ENCODE data around the gene MUC4. TPM values are rescaled to one million over a fixed set of nuclear protein-coding genes. Genes with fewer than 3 reads are reported as not detected.

Gene MUC4
- polyA plus RNA-seq, 1 experiment = not detected

GRCh38 chr3:195835791-195836190 lies 24.1 kb upstream of the MUC4 start:
- DNase-seq (ENCODE audit: low read depth) = no peak
- ChIA-PET POLR2A (no interaction called here), CTCF (interaction anchor here (1.0 to 1.7 kb wide), 3 partner anchors 15 to 21 kb away, joined by 3 to 4 read pairs (median 3); no protein-coding TSS in a partner anchor)
- Histone ChIP-seq H3K36me3 (ENCODE audit: control insufficient read depth, insufficient read depth, low read length) (no peaks in the 10 kb centered on the region), H3K4me3 (ENCODE audit: low read depth, low read length) (no peak overlapping the region), H3K27me3 (ENCODE audit: control insufficient read depth, insufficient read depth, low read length) (peaks cover 9% of the 10 kb centered on the region)
- TF ChIP-seq CTCF (IDR thresholded peaks at IDR 0.05; ENCODE audit: insufficient read depth, low read depth, low read length) = no peak

DNA sequence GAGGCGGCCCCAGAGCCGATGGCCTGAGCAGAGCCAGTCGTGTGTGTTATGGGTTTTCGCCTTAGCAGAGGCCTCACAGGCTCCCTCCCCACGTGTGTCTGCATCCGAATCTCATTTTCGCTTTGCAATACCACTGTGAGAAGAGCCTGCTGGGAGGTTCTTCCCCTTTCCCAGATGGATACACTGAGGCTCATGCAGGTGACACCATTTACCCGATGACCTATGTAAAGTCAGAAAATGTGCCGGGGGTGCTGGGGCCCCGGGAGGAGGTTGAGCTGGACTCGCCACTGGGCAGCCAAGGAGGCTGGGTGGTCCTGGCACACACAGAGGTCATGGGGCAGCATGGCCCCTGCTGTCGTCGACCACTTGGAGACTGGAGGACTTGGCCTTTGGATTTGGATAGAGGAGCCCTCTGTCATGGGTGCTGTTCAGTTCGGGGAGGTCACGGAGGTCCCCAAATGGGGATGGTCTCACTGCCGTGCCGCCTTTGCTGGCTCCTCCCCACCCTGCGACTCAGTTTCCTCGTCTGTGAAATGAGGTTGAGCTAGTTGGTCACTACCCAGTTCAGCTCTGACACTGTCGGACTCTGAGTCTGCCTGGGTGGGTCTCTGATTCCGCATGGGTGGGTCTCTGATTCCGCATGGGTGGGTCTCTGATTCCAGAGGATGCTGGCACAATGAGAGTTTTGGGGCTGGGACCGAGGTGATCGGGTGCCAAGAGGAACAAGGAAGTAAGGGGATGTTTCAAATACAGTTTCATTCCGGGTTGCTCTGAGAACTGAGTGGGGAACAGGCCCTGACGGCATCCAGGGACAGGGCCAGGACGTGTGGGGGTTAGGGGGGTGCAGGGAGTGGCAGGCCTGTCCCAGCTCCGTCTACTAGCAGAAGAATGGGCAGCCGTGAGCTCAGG lies 23.2 kb upstream of the MUC4 start:
- ChIA-PET POLR2A (no interaction called here), CTCF (interaction anchor here (1.4 to 1.7 kb wide), 2 partner anchors 16 to 24 kb away, joined by 4 to 5 read pairs; no protein-coding TSS in a partner anchor)
- Histone ChIP-seq H3K36me3 (ENCODE audit: control insufficient read depth, insufficient read depth, low read length) (no peaks in the 10 kb centered on the region), H3K27me3 (ENCODE audit: control insufficient read depth, insufficient read depth, low read length) (peaks cover 9% of the 10 kb centered on the region), H3K4me3 (ENCODE audit: low read depth, low read length) (no peak overlapping the region)
- no peak for TF ChIP-seq CTCF (IDR thresholded peaks at IDR 0.05; ENCODE audit: insufficient read depth, low read depth, low read length)
- DNase-seq (ENCODE audit: low read depth) = no peak

GRCh38 chr3:195829897-195830254 lies 18.1 kb upstream of the MUC4 start:
- H3K4me3 ChIP-seq (ENCODE audit: low read depth, low read length) = no peak overlapping the region
- POLR2A ChIA-PET = no interaction called here
- peaks cover 3% of the 10 kb centered on the region; the same call in 1 of the 2 replicates for H3K27me3 ChIP-seq (ENCODE audit: control insufficient read depth, insufficient read depth, low read length)
- no peak for DNase-seq (ENCODE audit: low read depth)
- no peak for TF ChIP-seq CTCF (IDR thresholded peaks at IDR 0.05; ENCODE audit: insufficient read depth, low read depth, low read length)
- CTCF ChIA-PET = interaction anchor here (0.9 to 1.1 kb wide), 2 partner anchors 18 to 19 kb away, joined by 3 read pairs; partner anchors contain the start of gene MUC4
- H3K36me3 ChIP-seq (ENCODE audit: control insufficient read depth, insufficient read depth, low read length) = no peaks in the 10 kb centered on the region

GRCh38 chr3:195828762-195829161 lies 17.0 kb upstream of the MUC4 start:
- ChIA-PET POLR2A (no interaction called here), CTCF (interaction anchor here (0.6 to 2.4 kb wide), 4 partner anchors 14 to 21 kb away, joined by 3 to 12 read pairs (median 4); partner anchors contain the start of gene MUC4)
- DNase-seq (ENCODE audit: low read depth) = no peak
- TF ChIP-seq CTCF (IDR thresholded peaks at IDR 0.05; ENCODE audit: insufficient read depth, low read depth, low read length) = no peak
- Histone ChIP-seq H3K36me3 (ENCODE audit: control insufficient read depth, insufficient read depth, low read length) (no peaks in the 10 kb centered on the region), H3K4me3 (ENCODE audit: low read depth, low read length) (no peak overlapping the region), H3K27me3 (ENCODE audit: control insufficient read depth, insufficient read depth, low read length) (peaks cover 4% of the 10 kb centered on the region; the same call in 1 of the 2 replicates)

All from BJ (cell line).